IMR-90 (cell line): ENCODE data around the gene TAF3. TPM values are rescaled to one million over a fixed set of nuclear protein-coding genes. Genes with fewer than 3 reads are reported as not detected.

ENCODE experiments used
- ATAC-seq: fragments of 200-7000 bp; cut with Tn5 transposase; 2 replicates; pipeline ENCODE4 v1.9.1; 2020; ENCODE audit warnings: low read depth, mild to moderate bottlenecking, moderate library complexity
- BruUV-seq: library from RNA; stranded (reverse); fragments of 400-500 nt; replicated peaks from 2 replicates; lab custom pipeline; 2021; lab: Mats Ljungman, UMichigan
- CTCF ChIA-PET: fragments of 300-600 bp; formaldehyde crosslinking; extraction: SDS; loops from one replicate; lab custom pipeline; 2021; ENCODE audit warnings: antibody characterized with exemption; lab: Yijun Ruan, JAX
- POLR2A ChIA-PET: fragments of 300-600 bp; sonication (Branson Sonifier 250); formaldehyde crosslinking; loops from one replicate; lab custom pipeline; 2022; ENCODE audit warnings: antibody characterized with exemption; ENCODE audit not compliant: unreplicated experiment; lab: Charles Lee
- DNase-seq: peaks from one replicate; pipeline ENCODE4 v3.0.0; 2013
- H2AFZ ChIP-seq: replicated peaks from 2 replicates; pipeline ENCODE3; 2013; ENCODE audit warnings: low read length, mild to moderate bottlenecking; ENCODE audit not compliant: poor library complexity
- H2AK5ac ChIP-seq: 2 replicates; pipeline ENCODE4 v1.6.1; 2013; ENCODE audit warnings: low read depth, low read length, inconsistent platforms
- H2AK9ac ChIP-seq: replicated peaks from 2 replicates; pipeline ENCODE3; 2013; ENCODE audit warnings: mild to moderate bottlenecking, low read depth, low read length, moderate library complexity; ENCODE audit not compliant: poor library complexity
- H2BK120ac ChIP-seq: 2 replicates; pipeline ENCODE4 v1.6.1; 2013; ENCODE audit warnings: low read depth, low read length, inconsistent platforms
- H2BK15ac ChIP-seq: 3 replicates; pipeline ENCODE4 v1.6.1; 2013; ENCODE audit warnings: low read depth, low read length, inconsistent platforms
- H2BK20ac ChIP-seq: 2 replicates; pipeline ENCODE4 v1.6.1; 2013; ENCODE audit warnings: low read depth, mild to moderate bottlenecking, inconsistent platforms, low read length, moderate library complexity
- H2BK5ac ChIP-seq: 2 replicates; pipeline ENCODE4 v1.6.1; 2013; ENCODE audit warnings: mild to moderate bottlenecking, low read depth, low read length, inconsistent platforms; ENCODE audit not compliant: poor library complexity, severe bottlenecking
- H3K14ac ChIP-seq: replicated peaks from 2 replicates; pipeline ENCODE4 v1.6.1; 2013; ENCODE audit warnings: low read depth, low read length, inconsistent platforms
- H3K18ac ChIP-seq: 2 replicates; pipeline ENCODE4 v1.6.1; 2013; ENCODE audit warnings: low read depth, low read length, control low read depth
- H3K23ac ChIP-seq: 2 replicates; pipeline ENCODE4 v1.6.1; 2013; ENCODE audit warnings: low read depth, low read length, inconsistent platforms
- H3K27ac ChIP-seq: 2 replicates; pipeline ENCODE4 v1.5.1; 2013; ENCODE audit warnings: mild to moderate bottlenecking, control low read depth, low read length; ENCODE audit not compliant: insufficient read depth
- H3K27me3 ChIP-seq: 2 replicates; pipeline ENCODE4 v1.6.1; 2013; ENCODE audit warnings: low read length; ENCODE audit not compliant: control insufficient read depth, insufficient read depth
- H3K36me3 ChIP-seq: 2 replicates; pipeline ENCODE4 v1.6.1; 2013; ENCODE audit warnings: low read length, mixed read lengths; ENCODE audit not compliant: control insufficient read depth, insufficient read depth
- H3K4ac ChIP-seq: 2 replicates; pipeline ENCODE4 v1.6.1; 2013; ENCODE audit warnings: low read depth, low read length, inconsistent platforms
- H3K4me1 ChIP-seq: 2 replicates; pipeline ENCODE4 v1.6.1; 2013; ENCODE audit warnings: low read length, mixed read lengths; ENCODE audit not compliant: control insufficient read depth, insufficient read depth
- H3K4me2 ChIP-seq: 2 replicates; pipeline ENCODE4 v1.6.1; 2013; ENCODE audit warnings: low read depth, mild to moderate bottlenecking, control low read depth, low read length, moderate library complexity
- H3K4me3 ChIP-seq: 2 replicates; pipeline ENCODE4 v1.5.1; 2013; ENCODE audit warnings: low read depth, mild to moderate bottlenecking, control low read depth, low read length, moderate library complexity; ENCODE audit not compliant: insufficient read depth
- H3K56ac ChIP-seq: 2 replicates; pipeline ENCODE4 v1.6.1; 2013; ENCODE audit warnings: low read length, inconsistent platforms; ENCODE audit not compliant: insufficient read depth; ENCODE audit errors: extremely low read depth
- H3K79me1 ChIP-seq, 2 experiments: 2 replicates each; pipeline ENCODE4 v1.6.1; 2013; ENCODE audit warnings: low read length in 2 of 2, inconsistent platforms in 1 of 2, low read depth in 1 of 2
- H3K9ac ChIP-seq: 2 replicates; pipeline ENCODE4 v1.6.1; 2013; ENCODE audit warnings: low read depth, low read length, control low read depth
- H3K9me1 ChIP-seq: 2 replicates; pipeline ENCODE4 v1.6.1; 2013; ENCODE audit warnings: low read length, inconsistent platforms; ENCODE audit not compliant: insufficient read depth
- H3K9me3 ChIP-seq: 2 replicates; pipeline ENCODE4 v1.6.1; 2013; ENCODE audit warnings: low read length; ENCODE audit not compliant: control insufficient read depth, insufficient read depth
- H4K20me1 ChIP-seq: 2 replicates; pipeline ENCODE4 v1.6.1; 2013; ENCODE audit warnings: low read length, inconsistent platforms; ENCODE audit not compliant: insufficient read depth
- H4K5ac ChIP-seq: 2 replicates; pipeline ENCODE4 v1.6.1; 2013; ENCODE audit warnings: mild to moderate bottlenecking, low read depth, low read length, control low read depth
- H4K8ac ChIP-seq, 2 experiments: 2 replicates each; pipeline ENCODE4 v1.6.1; 2013; ENCODE audit warnings: low read depth in 2 of 2, low read length in 2 of 2, control low read depth in 1 of 2, inconsistent platforms in 1 of 2
- H4K91ac ChIP-seq: 2 replicates; pipeline ENCODE4 v1.6.1; 2013; ENCODE audit warnings: low read depth, low read length, inconsistent platforms; ENCODE audit not compliant: insufficient read depth
- CHD1 ChIP-seq: IDR thresholded peaks from 2 replicates; pipeline ENCODE4 v1.6.1; 2012; ENCODE audit warnings: low read depth, low read length, improper control_type of control experiment
- CTCF ChIP-seq: conservative IDR thresholded peaks from 2 replicates; pipeline ENCODE4 v1.5.1; 2012; ENCODE audit warnings: mild to moderate bottlenecking, low read depth, low read length, improper control_type of control experiment
- ELK1 ChIP-seq: fragments of 150-350 bp; IDR thresholded peaks from 2 replicates; pipeline ENCODE4 v1.6.1; 2016; ENCODE audit warnings: low read depth, mild to moderate bottlenecking, low read length, moderate library complexity, borderline replicate concordance
- FOS ChIP-seq: fragments of 150-350 bp; IDR thresholded peaks from 2 replicates; pipeline ENCODE4 v1.6.1; 2016; ENCODE audit warnings: low read depth, low read length
- MAZ ChIP-seq: IDR thresholded peaks from 2 replicates; pipeline ENCODE4 v1.6.1; 2012; ENCODE audit warnings: low read depth, mild to moderate bottlenecking, low read length, improper control_type of control experiment, moderate library complexity, borderline replicate concordance
- NFE2L2 ChIP-seq: fragments of 150-350 bp; IDR thresholded peaks from 2 replicates; pipeline ENCODE4 v1.6.1; 2016; ENCODE audit warnings: low read depth, mild to moderate bottlenecking, low read length
- RAD21 ChIP-seq: IDR thresholded peaks from 2 replicates; pipeline ENCODE4 v1.6.1; 2012; ENCODE audit warnings: low read length, improper control_type of control experiment
- RCOR1 ChIP-seq: IDR thresholded peaks from 2 replicates; pipeline ENCODE4 v1.6.1; 2012; ENCODE audit warnings: mild to moderate bottlenecking, low read length, improper control_type of control experiment; ENCODE audit not compliant: insufficient replicate concordance
- RFX5 ChIP-seq: IDR thresholded peaks from 2 replicates; pipeline ENCODE4 v1.8.0; 2012; ENCODE audit warnings: low read depth, mild to moderate bottlenecking, low read length, moderate library complexity
- SMC3 ChIP-seq: fragments of 150-350 bp; IDR thresholded peaks from 2 replicates; pipeline ENCODE4 v1.6.1; 2016; ENCODE audit warnings: low read depth, mild to moderate bottlenecking, antibody characterized with exemption, low read length, moderate library complexity
- USF2 ChIP-seq: fragments of 150-350 bp; IDR thresholded peaks from 2 replicates; pipeline ENCODE4 v1.6.1; 2017; ENCODE audit warnings: mild to moderate bottlenecking, antibody characterized with exemption, low read length, low read depth
- WGBS, 2 experiments: methylation state at CpG; one replicate each; pipeline versions ENCODE4 v1.1.5 to v1.1.7; 2013; ENCODE audit warnings: missing lambda C conversion rate in 2 of 2; ENCODE audit not compliant: insufficient read length in 1 of 2; ENCODE audit errors: extremely low coverage in 2 of 2; 5-methylcytosine and 5-hydroxymethylcytosine counted together
- dilution Hi-C: fragments of 300-500 bp; cut with HindIII; formaldehyde crosslinking; loops from one replicate; pipeline ENCODE4 v1.14.3; 2018; ENCODE audit warnings: low sequenced_read_pairs; ENCODE audit not compliant: unreplicated experiment
- in situ Hi-C: fragments of 300-500 bp; cut with MboI; formaldehyde crosslinking; loops from 3 replicates; pipeline ENCODE4 v1.14.3; 2019; ENCODE audit warnings: low sequenced_read_pairs, inconsistent platforms, mixed read lengths
- intact Hi-C: fragments of 100-400 bp; cut with micrococcal nuclease; formaldehyde crosslinking; loops from 2 replicates; pipeline ENCODE4 v1.10.0; 2022
- polyA plus RNA-seq, 3 experiments: library from polyadenylated mRNA; depleted of rRNA; stranded (reverse); fragments of >200 nt; gene quantifications; 2 replicates each; pipeline ENCODE4 v1.2.3, GENCODE V29; 2012; ENCODE audit warnings: low replicate concordance in 1 of 3
- total RNA-seq: library from RNA; depleted of rRNA; stranded (reverse); fragments of >200 nt; gene quantifications from 2 replicates; pipeline ENCODE4 v1.2.3, GENCODE V29; 2012

Gene TAF3
- total and polyA plus RNA-seq, 2 of the 4 experiments (the other 2 are of a cell fraction): 1.4 to 2.3 TPM

GRCh38 chr10:8035641-8036470, 217.6 kb downstream of the TAF3 start (continued):
- TF ChIP-seq CHD1: no peak

GRCh38 chr10:8036506-8037198, 218.3 kb downstream of the TAF3 start:
- Histone ChIP-seq H4K91ac (no peak overlapping the region), H3K4me2 (no peak overlapping the region)
- intact Hi-C loops: no loop called here
- TF ChIP-seq CTCF: no peak
- no peak for TF ChIP-seq NFE2L2
- no peak for TF ChIP-seq RFX5
- TF ChIP-seq FOS: no peak
- no peak for TF ChIP-seq ELK1
- no peak for TF ChIP-seq SMC3
- TF ChIP-seq USF2: no peak
- no peak for TF ChIP-seq RAD21
- TF ChIP-seq RCOR1: no peak
- TF ChIP-seq MAZ: no peak

More at GRCh38 chr10:8036506-8037198, 218.3 kb downstream of the TAF3 start:
- H3K36me3 ChIP-seq: no peaks in the 10 kb centered on the region
- no peak overlapping the region for H2BK20ac ChIP-seq
- H3K23ac ChIP-seq: no peak overlapping the region
- in situ Hi-C loops: no loop called here
- dilution Hi-C loops: no loop called here
- no peaks in the 10 kb centered on the region for H3K9me1 ChIP-seq
- no peaks in the 10 kb centered on the region for H3K79me1 ChIP-seq
- H4K8ac ChIP-seq: no peak overlapping the region
- H2BK15ac ChIP-seq: no peak overlapping the region
- H3K56ac ChIP-seq: no peak overlapping the region
- H3K14ac ChIP-seq: no peak overlapping the region
- WGBS, 2 experiments: 0% methylated on average over 1 of the region's 18 CpGs; no CpG with 5 or more reads in 1 of the 2 experiments
- H4K20me1 ChIP-seq: no peaks in the 10 kb centered on the region; the same call in 1 of the 2 replicates
- no peak overlapping the region for H3K18ac ChIP-seq
- H2AK9ac ChIP-seq: no peak overlapping the region
- no peak overlapping the region for H3K27ac ChIP-seq
- H2BK5ac ChIP-seq: no peak overlapping the region
- H3K9me3 ChIP-seq: peaks cover 16% of the 10 kb centered on the region
- no peak overlapping the region for H2AK5ac ChIP-seq
- no peaks in the 10 kb centered on the region; the same call in 1 of the 2 replicates for H3K4me1 ChIP-seq
- H3K4ac ChIP-seq: no peak overlapping the region
- H2AFZ ChIP-seq: no peak overlapping the region
- DNase-seq (no peak), ATAC-seq (no peak)
- peaks cover 93% of the 10 kb centered on the region for H3K27me3 ChIP-seq
- no peak overlapping the region for H3K4me3 ChIP-seq
- ChIA-PET POLR2A (no interaction called here), CTCF (interaction anchor here (0.7 kb wide), 1 partner anchor 173 kb away, joined by 3 read pairs; no protein-coding TSS in a partner anchor)
- H4K5ac ChIP-seq: no peak overlapping the region
- BruUV-seq: no TSS peak
- H3K9ac ChIP-seq: no peak overlapping the region
- no peak overlapping the region for H2BK120ac ChIP-seq
